Rectal smooth muscle tissue (tissue), 1 donor: ENCODE results near the gene EN2.

Source experiments
- H3K27ac ChIP-seq: one replicate; pipeline ENCODE4 v1.7.0; 2013; ENCODE audit warnings: low read depth, low read length, inconsistent platforms
- H3K27me3 ChIP-seq: one replicate; pipeline ENCODE4 v1.7.0; 2013; ENCODE audit warnings: low read length; ENCODE audit not compliant: control insufficient read depth, insufficient read depth
- H3K36me3 ChIP-seq: one replicate; pipeline ENCODE4 v1.7.0; 2013; ENCODE audit warnings: low read length; ENCODE audit not compliant: control insufficient read depth, insufficient read depth
- H3K4me1 ChIP-seq: one replicate; pipeline ENCODE4 v1.7.0; 2013; ENCODE audit warnings: low read length; ENCODE audit not compliant: control insufficient read depth, insufficient read depth
- H3K4me3 ChIP-seq: one replicate; pipeline ENCODE4 v1.7.0; 2013; ENCODE audit warnings: low read length
- H3K9ac ChIP-seq: one replicate; pipeline ENCODE4 v1.7.0; 2013; ENCODE audit warnings: low read length

Gene EN2

GRCh38 chr7:155449008-155449868 is 8.7 kb upstream of the EN2 start:
- peaks cover 45% of the 10 kb centered on the region for H3K27me3 ChIP-seq
- no peaks in the 10 kb centered on the region for H3K4me1 ChIP-seq
- H3K36me3 ChIP-seq: no peaks in the 10 kb centered on the region
- H3K4me3 ChIP-seq: no peak overlapping the region
- H3K9ac ChIP-seq: no peak overlapping the region
- H3K27ac ChIP-seq: no peak overlapping the region

- Histone ChIP-seq H3K27ac (no peak overlapping the region), H3K36me3 (no peaks in the 10 kb centered on the region), H3K27me3 (peaks cover 49% of the 10 kb centered on the region), H3K4me1 (no peaks in the 10 kb centered on the region), H3K4me3 (no peak overlapping the region), H3K9ac (no peak overlapping the region)
Measured at GRCh38 chr7:155449869-155450557, 7.9 kb upstream of the EN2 start.

GRCh38 chr7:155450558-155450969 is 7.4 kb upstream of the EN2 start:
- Histone ChIP-seq H3K4me3 (no peak overlapping the region), H3K36me3 (no peaks in the 10 kb centered on the region), H3K9ac (no peak overlapping the region), H3K4me1 (no peaks in the 10 kb centered on the region), H3K27me3 (peaks cover 53% of the 10 kb centered on the region), H3K27ac (no peak overlapping the region)

GRCh38 chr7:155450970-155451801 is 6.7 kb upstream of the EN2 start:
- Histone ChIP-seq H3K4me1 (no peaks in the 10 kb centered on the region), H3K9ac (no peak overlapping the region), H3K27ac (no peak overlapping the region), H3K36me3 (no peaks in the 10 kb centered on the region), H3K27me3 (peaks cover 59% of the 10 kb centered on the region), H3K4me3 (no peak overlapping the region)

GRCh38 chr7:155451840-155452239 is 6.1 kb upstream of the EN2 start:
- H3K4me3 ChIP-seq: no peak overlapping the region
- H3K4me1 ChIP-seq: no peaks in the 10 kb centered on the region

GRCh38 chr7:155452505-155453295 is 5.2 kb upstream of the EN2 start:
- Histone ChIP-seq H3K4me3 (no peak overlapping the region), H3K27me3 (peaks cover 70% of the 10 kb centered on the region), H3K36me3 (no peaks in the 10 kb centered on the region), H3K4me1 (no peaks in the 10 kb centered on the region), H3K27ac (no peak overlapping the region), H3K9ac (no peak overlapping the region)

More at GRCh38 chr7:155451840-155452239, 6.1 kb upstream of the EN2 start:
- Histone ChIP-seq H3K27ac (no peak overlapping the region), H3K9ac (no peak overlapping the region), H3K36me3 (no peaks in the 10 kb centered on the region), H3K27me3 (peaks cover 65% of the 10 kb centered on the region)

GRCh38 chr7:155453296-155454182 is 4.4 kb upstream of the EN2 start:
- Histone ChIP-seq H3K27me3 (peaks cover 64% of the 10 kb centered on the region), H3K4me3 (no peak overlapping the region), H3K4me1 (no peaks in the 10 kb centered on the region), H3K27ac (no peak overlapping the region), H3K36me3 (no peaks in the 10 kb centered on the region), H3K9ac (no peak overlapping the region)

- Histone ChIP-seq H3K27ac (no peak overlapping the region), H3K36me3 (no peaks in the 10 kb centered on the region), H3K9ac (no peak overlapping the region), H3K27me3 (peaks cover 64% of the 10 kb centered on the region), H3K4me3 (no peak overlapping the region), H3K4me1 (no peaks in the 10 kb centered on the region)
Measured at GRCh38 chr7:155454183-155455112, 3.5 kb upstream of the EN2 start.

- no peak overlapping the region for H3K4me3 ChIP-seq
- H3K27ac ChIP-seq: no peak overlapping the region
- no peaks in the 10 kb centered on the region for H3K36me3 ChIP-seq
- no peak overlapping the region for H3K9ac ChIP-seq
- peaks cover 58% of the 10 kb centered on the region for H3K27me3 ChIP-seq
- H3K4me1 ChIP-seq: no peaks in the 10 kb centered on the region
Measured at GRCh38 chr7:155455132-155455693, 2.7 kb upstream of the EN2 start.
